ENCODE data around the gene AP2A1.

The AP2A1 gene

DNA sequence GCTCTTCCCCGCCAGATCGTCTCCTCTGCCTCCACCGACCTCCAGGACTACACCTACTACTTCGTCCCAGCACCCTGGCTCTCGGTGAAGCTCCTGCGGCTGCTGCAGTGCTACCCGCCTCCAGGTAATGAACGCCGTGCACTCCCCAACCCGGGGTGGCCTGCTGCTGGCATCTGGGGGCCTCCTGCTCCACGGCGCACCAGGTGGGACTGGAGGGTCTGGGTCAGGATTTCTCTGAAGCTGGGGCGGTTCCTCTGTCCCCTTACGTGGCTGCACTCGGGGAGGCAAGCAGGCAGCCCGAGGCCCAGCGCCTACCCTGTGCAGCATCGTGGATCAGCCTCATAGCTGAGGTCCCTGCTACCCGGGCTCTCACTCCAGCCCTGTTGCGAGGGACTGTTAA, 28.8 kb downstream of the AP2A1 start:
- DNase-seq, result no peak

DNA sequence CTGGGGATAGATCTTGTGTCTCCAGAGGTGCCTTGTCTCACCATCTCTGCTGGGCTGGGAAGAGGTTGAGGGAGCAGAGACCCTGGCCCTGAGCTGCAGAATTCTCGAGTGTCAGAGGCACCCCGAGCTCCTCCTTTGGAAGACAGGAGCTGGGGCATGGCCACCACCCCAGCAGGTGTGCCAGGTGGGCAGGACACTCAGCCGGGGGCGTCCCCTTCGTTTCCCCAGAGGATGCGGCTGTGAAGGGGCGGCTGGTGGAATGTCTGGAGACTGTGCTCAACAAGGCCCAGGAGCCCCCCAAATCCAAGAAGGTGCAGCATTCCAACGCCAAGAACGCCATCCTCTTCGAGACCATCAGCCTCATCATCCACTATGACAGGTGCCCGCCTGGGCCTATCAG, 31.8 kb downstream of the AP2A1 start:
- no peak for DNase-seq

DNA sequence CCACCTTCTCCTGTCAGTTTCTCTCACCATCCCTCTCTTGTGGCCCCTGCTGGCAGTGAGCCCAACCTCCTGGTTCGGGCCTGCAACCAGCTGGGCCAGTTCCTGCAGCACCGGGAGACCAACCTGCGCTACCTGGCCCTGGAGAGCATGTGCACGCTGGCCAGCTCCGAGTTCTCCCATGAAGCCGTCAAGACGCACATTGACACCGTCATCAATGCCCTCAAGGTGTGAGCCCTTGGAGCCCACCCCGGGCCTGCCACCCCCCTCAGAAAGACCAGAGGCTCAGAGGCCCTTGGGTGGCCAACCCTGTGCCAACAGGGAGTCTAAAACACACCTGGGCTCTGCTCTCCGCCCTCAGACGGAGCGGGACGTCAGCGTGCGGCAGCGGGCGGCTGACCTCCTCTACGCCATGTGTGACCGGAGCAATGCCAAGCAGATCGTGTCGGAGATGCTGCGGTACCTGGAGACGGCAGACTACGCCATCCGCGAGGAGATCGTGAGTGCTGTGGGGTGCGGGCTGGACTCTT, 32.5 kb downstream of the AP2A1 start:
- DNase-seq, result no peak

DNA sequence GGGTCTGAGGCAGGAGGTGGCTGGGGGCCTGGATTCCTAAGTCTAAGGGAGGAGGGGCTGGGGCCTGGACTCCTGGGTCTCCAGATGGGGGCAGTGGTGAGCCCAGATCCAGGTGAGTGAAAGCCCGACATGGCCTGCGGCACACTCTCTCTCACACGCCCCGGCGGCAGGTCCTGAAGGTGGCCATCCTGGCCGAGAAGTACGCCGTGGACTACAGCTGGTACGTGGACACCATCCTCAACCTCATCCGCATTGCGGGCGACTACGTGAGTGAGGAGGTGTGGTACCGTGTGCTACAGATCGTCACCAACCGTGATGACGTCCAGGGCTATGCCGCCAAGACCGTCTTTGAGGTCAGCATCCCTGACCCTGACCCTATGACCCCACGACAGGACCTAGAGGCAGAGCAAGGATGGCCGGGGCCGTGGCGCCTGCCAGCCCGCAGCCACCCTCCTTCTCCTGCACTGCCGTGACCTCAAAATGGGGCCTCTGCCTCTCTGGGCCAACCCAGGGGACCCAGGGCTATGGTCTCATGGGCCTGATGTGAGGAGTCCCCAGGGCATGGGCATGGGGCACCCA, 33.1 kb downstream of the AP2A1 start:
- peak in 1 of 2 donors; percentile 28 for DNase-seq

DNA sequence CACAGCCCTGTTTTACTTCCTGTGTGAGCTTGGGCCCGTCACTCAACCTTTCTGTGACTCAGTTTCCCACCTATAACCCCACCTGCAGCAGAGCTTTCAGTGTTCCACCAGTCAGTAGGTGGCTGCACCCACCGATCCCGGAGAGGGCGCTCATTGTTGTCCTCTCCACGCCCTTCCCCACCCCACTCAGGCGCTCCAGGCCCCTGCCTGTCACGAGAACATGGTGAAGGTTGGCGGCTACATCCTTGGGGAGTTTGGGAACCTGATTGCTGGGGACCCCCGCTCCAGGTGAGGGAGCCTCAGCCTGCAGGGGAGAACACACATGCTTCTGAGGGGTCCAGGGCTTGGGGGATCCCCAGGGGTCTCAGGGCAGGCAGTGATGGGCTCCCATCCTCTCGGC, 34.0 kb downstream of the AP2A1 start:
- no peak for DNase-seq

DNA sequence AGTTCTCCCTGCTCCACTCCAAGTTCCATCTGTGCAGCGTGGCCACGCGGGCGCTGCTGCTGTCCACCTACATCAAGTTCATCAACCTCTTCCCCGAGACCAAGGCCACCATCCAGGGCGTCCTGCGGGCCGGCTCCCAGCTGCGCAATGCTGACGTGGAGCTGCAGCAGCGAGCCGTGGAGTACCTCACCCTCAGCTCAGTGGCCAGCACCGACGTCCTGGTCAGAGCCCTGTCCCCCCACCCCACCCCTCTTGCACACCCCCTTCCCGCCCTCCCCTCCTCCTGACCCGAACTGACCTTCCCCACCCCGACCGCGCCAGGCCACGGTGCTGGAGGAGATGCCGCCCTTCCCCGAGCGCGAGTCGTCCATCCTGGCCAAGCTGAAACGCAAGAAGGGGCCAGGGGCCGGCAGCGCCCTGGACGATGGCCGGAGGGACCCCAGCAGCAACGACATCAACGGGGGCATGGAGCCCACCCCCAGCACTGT, 34.6 kb downstream of the AP2A1 start:
- no peak for DNase-seq

DNA sequence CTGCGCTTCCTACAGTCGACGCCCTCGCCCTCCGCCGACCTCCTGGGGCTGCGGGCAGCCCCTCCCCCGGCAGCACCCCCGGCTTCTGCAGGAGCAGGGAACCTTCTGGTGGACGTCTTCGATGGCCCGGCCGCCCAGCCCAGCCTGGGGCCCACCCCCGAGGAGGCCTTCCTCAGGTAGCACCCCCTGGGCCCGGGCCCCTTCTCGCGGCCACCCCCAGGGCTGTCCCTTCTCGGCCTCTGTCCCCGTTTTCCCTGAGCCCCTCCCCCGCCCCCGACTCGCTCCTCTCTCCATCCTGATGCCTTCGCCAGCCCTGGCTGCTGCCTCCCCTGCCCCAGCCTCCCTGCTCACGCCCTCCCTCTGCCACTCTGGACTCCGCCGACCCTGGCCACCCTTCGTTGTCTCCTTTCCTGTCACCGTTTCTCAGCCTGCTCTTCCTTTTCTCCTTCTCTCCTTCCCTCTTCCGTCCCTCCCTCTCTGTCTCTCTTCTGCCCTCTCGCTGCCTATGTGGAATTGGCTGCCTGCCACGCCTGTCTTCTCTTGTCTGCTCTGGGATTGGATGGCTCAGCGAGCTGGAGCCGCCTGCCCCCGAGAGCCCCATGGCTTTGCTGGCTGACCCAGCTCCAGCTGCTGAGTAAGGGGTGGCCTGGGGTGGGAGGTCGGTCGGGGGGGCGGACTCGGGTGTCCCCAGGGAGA, 35.3 kb downstream of the AP2A1 start:
- no peak for DNase-seq

DNA sequence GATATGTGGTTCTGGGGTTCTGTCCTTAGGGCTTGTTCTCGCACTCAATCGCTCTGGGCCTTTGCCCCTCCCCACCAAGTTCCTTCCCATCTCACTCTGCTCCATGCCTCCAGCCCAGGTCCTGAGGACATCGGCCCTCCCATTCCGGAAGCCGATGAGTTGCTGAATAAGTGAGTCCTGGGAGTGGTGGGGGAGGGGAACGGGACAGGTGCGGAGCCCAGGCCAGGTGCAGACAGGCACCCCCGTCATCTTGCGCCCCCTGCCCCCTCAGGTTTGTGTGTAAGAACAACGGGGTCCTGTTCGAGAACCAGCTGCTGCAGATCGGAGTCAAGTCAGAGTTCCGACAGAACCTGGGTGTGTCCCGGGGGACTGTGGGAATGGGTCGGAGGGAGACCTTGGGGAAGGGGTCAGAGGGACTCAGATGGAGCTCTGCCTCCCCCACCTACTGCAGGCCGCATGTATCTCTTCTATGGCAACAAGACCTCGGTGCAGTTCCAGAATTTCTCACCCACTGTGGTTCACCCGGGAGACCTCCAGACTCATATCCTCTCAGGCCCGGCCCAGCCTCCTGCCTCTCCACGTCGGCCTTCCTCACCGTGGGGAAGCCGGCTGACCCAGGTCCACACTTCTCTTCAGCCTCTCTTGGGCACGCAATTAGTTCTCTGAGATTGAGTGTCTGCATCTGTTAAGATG, 36.2 kb downstream of the AP2A1 start:
- no peak for DNase-seq

DNA sequence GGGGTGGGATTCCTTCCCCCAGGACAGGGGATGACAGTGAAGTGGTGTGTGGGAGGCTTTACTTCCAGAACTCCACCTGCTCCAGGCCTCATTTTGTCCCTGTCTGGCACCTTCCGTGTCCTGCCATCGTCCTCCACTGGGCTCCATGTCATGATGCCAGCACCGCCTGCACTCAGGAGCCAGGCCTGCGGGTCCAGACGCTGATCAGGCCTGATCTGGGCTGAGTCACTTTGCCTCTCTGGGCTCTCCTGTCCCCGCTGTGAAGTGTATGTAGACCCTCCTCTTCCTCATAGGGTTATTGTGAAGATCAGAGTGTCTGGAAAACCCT, 36.7 kb downstream of the AP2A1 start:
- DNase-seq, result no peak

DNA sequence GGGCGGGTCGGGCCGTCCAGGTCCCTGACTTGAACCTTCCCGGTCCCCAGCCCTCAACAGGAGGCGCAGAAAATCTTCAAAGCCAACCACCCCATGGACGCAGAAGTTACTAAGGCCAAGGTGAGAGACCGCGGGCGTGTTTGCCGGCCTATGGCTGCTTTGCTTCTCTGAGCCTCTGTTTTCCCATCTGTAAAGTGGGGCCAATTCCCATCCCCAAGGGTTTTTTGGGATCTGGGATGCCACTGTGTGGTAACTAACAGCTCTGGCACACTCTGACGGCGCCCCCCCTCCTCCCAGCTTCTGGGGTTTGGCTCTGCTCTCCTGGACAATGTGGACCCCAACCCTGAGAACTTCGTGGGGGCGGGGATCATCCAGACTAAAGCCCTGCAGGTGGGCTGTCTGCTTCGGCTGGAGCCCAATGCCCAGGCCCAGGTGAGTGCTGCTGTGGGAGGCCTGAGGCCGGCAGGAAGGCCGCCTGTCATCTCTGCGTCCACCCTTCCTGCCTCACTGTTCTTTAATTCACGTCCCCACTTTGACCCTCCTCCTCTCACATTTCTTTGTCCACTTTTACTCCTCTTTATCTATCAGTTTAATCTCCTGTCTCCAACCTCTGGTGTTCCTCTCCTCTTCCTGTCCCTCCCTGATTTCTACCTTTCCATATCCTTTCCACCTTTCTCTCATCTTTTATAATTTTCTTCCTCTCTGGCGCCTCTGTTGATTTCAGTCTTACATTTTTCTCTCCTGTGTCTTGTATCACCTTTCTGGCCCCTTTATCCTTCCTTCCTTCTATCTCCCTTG, 39.2 kb downstream of the AP2A1 start:
- DNase-seq, result no peak

DNA sequence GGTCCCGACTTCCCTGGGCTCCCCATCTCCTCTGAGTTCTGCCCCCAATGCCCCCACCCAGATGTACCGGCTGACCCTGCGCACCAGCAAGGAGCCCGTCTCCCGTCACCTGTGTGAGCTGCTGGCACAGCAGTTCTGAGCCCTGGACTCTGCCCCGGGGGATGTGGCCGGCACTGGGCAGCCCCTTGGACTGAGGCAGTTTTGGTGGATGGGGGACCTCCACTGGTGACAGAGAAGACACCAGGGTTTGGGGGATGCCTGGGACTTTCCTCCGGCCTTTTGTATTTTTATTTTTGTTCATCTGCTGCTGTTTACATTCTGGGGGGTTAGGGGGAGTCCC, 39.8 kb downstream of the AP2A1 start:
- DNase-seq, result no peak

DNA sequence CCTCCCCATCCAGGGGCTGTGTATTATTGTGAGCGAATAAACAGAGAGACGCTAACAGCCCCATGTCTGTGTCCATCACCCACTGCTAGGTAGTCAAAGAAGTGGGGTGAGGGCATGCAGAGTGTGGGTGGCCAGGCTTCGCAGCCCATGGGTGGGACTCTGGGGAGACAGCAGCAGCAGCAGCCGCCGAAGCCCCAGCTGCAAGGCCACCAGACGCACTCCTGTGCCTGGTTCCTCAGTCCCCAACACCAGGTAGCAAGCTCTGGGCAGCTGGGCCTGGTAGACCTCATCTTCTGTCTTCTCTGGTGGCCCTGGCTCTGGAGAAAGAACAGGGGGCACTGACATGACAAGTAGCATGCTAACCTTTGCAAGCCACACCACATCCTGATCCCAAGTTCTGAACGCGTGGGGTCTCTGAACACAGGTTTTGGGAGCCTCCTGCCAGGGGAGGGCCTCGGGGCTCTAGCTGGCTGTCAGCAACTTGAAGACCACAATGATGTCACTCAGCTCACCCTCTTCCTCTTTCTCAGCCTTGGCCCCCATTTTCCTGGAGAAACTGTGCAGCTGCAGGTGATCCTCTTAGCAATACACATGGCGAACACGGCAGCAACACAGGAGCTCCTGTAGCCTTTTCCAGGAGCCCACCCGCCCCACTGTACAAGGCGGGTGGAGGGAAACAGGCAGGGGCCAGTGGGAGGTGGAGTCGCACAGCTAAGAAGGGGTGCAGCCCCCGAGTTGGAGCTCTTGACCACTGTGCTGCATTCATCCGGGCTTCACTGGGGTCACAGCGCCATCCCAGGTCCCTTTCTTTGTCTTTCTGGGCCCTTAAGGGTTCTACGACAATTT, 40.5 kb downstream of the AP2A1 start:
- DNase-seq, result no peak

DNA sequence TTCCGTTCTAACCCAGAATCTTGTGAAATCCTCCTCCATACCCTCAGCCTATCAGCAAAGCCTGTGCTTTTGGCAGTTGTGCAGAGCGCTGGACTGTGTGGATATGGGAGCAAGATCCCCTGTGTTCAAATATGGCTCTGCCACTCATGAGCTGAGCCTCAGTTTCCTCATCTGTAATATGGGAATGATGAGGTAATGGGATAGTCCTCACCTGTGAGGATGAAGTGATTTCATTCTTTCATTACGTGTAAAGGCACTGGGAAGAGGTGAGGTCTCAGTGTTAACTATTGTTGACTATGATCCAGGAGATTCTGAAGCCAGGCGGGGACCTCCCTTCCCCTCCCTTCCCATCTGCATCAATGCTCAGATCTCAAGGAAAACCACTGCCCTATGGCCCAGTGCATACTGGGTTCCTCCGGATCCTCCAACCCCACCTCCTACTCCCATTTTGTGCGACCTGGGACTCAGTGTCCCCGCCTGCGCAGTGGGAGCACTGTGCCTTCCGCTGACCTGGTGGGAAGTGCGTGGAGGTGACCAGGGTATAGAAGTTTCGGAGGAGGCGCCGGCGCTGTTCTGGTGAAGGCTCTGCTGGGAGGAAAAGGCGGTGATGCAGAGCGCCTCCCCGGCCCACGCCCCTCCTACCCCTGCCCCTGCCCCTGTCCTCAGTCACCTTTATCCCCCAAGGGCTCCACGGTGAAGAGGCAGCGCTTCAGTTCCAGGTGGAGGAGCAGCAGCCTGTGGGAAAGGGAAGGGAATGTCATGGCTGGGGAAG, 41.3 kb downstream of the AP2A1 start:
- DNase-seq, result no peak

DNA sequence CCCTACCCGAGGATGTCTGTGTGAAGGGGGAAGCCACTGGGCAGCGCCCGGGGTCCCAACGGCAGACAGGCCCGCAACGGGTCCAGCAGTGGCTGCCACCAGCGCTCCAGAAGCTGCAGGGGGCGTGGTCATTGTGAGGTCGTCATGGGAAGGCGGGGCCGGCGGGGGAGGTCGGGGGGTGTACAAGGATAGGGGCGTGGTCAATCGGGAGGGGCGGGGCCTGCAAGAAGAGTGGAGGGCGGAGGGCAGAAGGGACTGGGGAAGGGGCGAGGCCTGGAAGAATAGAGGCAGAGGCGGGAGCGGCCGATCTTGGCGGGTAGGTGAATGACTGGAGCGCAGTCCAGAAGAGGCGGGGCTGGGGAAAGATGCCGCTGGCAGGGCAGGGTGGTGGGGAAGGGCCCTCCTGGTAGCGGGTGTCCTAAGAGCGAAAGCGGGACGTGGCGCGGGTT, 41.9 kb downstream of the AP2A1 start:
- peak; percentile 86 to 90 for DNase-seq

DNA sequence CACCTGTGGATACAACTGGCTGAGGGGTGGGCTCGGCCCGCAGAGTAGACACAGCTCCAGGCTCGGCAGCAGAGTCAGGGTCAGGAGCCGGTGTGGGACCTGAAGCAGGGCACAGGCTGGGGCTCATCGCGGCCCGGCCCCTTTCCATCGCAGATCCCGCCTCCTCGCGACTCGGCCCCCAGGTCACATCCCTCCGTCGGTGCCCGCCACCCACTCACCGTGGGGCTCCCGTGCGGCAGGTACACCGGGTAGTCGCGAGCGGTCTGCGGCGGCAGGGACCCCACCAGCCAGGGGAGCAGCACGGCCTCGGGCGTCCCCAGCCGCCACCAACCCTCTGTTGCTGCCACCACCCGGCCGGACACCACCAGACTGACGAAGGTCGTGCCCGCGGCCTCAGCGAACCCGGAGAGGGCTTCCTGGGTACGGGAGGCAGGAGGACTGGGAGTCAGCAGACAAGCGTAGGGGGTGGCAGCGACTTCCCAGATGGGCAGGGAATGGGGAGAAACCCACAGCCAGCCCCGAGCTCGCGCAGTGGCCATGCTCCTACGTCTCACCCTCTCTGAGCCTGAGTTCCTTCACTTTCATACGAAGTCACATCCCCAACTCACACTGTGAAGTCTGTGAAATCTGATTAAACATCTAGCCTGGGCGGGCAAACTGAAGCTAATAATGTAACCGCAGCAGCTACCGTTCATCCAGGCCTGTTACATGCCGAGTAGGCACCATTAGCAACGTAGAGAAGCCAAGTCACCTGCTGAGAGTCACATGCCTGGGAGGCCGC, 42.5 kb downstream of the AP2A1 start:
- DNase-seq, result peak; percentile 50 to 61

DNA sequence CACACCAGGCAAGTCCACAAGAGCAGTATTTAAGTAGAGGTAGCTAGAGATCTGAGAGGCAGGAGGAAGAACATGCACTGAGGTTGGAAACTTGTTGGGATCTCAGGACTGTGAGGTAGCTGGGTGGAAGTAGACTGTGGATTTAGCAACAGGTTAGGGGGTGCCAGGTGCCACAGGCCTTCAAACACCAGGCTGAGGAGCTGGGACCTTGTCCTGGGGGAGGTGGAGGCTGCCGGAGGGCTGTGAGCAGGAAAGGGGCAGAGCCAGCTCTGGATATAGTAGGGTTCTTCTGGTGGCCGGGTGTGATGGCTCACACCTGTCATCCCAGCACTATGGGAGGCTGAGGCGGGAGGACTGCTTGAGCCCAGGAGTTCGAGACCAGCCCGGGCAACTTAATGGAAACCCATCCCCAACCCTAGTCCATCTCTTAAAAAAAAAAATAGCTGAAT, 43.2 kb downstream of the AP2A1 start:
- no peak for DNase-seq

DNA sequence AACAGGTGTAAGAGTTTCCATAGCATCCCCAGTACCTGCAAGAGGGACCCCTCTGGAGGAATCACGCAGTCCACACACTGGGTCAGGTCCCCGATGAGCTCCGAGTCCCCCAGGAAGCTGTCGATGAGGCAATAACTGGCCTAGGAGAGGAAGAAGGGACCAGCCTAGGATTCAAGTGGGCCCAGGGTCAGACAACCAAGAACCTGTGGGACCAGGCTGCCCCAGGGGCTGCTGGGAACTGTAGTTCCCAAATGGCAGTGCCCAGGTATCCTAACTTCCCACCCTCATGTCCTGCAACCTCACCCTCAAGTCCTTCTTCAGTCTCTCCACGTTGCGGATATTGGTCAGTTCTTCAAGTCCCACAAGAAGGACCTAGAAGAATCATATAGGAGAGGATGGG, 44.5 kb downstream of the AP2A1 start:
- DNase-seq, result no peak

DNA sequence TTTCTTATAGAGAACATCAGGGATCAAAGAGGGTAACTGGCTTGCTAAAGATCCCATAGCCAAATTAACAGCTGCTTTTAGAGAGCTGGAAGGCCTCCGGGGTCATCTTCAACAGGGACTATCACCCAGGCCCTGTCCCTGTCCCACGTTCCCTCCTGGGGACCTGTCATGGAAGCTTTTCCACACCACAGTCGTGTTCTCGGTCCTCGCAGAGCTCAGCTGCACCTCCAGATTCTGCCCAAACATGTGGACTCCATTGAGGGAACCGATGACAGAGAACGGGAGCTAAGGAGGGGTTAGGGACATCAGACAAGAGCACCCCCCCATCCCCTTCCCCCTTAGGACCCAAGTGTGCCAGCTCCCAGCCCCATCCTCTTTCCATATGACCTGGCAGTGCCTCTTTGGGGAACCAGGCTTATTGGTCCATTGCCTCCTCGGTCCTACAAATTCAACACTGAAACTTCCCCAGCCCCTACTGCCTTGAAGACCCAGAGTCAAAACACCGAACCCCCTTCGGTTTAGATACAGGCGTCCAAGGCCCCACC, 45.7 kb downstream of the AP2A1 start:
- DNase-seq, result no peak

DNA sequence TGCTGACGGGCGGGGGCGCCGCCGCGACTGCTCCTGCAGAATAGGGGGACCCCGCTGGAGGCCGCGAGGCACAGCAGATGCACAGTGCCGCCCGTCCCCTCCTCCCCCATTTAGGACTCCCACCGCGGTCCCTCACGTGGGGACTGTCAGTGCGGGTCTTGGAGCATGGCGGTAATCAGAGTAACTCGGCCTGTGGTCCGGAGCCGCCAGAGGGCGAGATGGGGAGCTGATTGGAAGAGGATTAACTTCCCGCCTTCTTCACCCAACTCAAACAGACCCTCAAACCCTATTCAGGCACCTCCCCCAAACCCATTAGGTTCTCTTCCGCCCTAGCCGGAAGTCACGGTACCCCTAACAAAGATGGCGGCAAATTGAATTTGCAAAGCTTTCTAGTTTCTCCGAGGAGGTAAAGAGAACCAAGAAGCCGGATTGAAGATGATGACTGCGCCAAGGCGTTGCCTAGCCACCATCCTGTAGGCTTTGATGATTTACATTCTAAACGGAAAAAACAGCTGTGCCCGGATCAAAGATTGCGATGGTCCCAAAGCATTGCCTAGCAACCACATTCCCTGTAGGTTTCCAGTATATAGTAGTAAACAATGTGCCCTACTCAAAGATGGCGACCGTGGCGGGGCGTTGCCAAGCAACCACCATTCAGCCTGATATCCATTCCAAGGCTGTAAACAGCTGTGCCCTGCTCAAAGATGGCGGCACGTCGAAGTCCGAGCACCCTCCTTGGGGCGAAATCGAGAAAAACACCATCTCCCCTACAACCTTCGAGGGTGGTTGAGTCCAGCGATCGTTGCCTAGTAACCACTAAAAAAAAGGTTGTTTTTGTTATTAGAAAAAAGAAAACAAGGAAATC, 46.4 kb downstream of the AP2A1 start, which contains the start of gene FUZ:
Gene FUZ (minus strand): TSS at position 296 of the 865 bp plus-strand sequence. CDS start 186 bp downstream, at position 110.
- peak; percentile 90 for DNase-seq
